SH-SY5Y (cell line): ENCODE data around the gene SIMC1.

Experiments
- GATA2 ChIP-seq: IDR thresholded peaks from 2 replicates; pipeline ENCODE4 v1.6.1; 2011; ENCODE audit warnings: mild to moderate bottlenecking, low read depth, low read length
- GATA3 ChIP-seq: IDR thresholded peaks from 2 replicates; pipeline ENCODE4 v1.6.1; 2011; ENCODE audit warnings: low read depth, mild to moderate bottlenecking, low read length, moderate library complexity

DNA sequence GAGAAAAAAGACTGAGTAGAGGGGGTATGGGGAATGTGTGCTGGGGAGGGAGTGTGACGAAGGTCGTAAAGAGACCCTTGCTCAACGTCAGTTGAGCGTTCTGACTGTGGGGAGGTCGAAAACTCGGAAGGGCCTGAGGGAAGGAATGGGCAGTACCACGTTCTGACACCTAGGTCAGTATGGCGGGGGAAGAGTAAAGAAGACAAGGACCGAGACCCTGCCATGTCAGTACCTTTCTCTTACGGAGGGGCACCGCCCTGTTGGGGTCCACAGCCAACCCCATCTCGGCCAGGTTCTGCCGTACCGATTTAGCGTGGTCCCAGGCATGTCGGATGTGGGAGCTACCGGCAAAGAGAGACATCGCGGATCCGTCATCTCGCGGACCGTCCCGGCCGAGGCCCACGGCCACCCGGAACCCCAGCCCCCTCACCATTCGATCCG is 149.8 kb downstream of the SIMC1 start:
- TF ChIP-seq GATA2: no peak
- TF ChIP-seq GATA3: no peak
